Memory B cell (primary cell): ENCODE data around the gene VEPH1.

Experiments used
- ATAC-seq: fragments of 150-1000 bp; cut with Tn5 transposase; 2 replicates; pipeline ENCODE4 v1.10.0; 2021; ENCODE audit warnings: low read depth, mild to moderate bottlenecking, moderate library complexity
- DNase-seq, 2 donors: peaks; one replicate each; pipeline ENCODE4 v3.0.0; 2022; ENCODE audit warnings: low spot score in 2 of 2
- H3K27ac Mint-ChIP-seq: one replicate; pipeline ENCODE4 v1.8.0; 2022; ENCODE audit warnings: mild to moderate bottlenecking, moderate library complexity, mixed read lengths
- H3K27me3 Mint-ChIP-seq: one replicate; pipeline ENCODE4 v1.8.0; 2022; ENCODE audit warnings: mixed read lengths
- H3K36me3 Mint-ChIP-seq: one replicate; pipeline ENCODE4 v1.8.0; 2022; ENCODE audit warnings: mild to moderate bottlenecking, mixed read lengths
- H3K4me1 Mint-ChIP-seq: one replicate; pipeline ENCODE4 v1.8.0; 2022; ENCODE audit warnings: mixed read lengths
- H3K4me3 Mint-ChIP-seq: one replicate; pipeline ENCODE4 v1.8.0; 2022; ENCODE audit warnings: mild to moderate bottlenecking, moderate library complexity, mixed read lengths
- H3K9me3 Mint-ChIP-seq: one replicate; pipeline ENCODE4 v1.8.0; 2022; ENCODE audit warnings: mixed read lengths

VEPH1 gene

DNA sequence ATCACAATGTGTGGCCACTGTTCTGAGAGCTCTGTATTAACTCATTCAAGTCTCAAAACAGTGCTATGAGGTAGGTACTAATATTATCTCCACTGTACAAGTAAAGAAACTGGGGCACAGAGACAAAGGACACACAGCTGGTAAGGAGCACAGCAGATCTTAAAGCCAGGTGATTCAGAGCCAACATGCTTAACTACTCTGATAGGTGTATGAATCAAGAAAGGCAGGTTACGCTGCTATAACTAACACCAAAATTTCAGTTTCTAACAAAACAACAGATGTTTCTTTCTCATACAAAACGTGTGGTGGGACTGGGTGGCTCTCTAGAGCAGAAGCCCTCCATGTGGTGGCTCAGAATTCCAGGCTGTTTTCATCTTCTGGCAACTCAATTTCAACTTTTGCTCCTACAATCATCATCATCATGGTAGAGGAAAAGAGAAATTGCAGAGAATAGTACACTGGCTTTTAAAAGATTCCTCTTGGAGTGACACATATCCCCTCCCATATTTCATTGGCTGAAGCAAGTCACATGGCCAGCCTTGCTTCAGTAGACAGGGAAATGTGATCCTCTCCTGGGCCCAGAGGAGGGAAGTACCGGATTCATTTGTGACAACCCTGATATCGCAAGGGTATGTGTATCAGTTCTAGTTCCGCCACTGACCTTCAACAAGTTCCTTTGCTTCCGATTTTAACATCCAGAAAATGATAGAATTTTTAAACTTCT, 192.7 kb downstream of the VEPH1 start:
- Mint-ChIP-seq H3K9me3 (no peaks in the 10 kb centered on the region), H3K36me3 (no peaks in the 10 kb centered on the region), H3K27me3 (peaks cover 1% of the 10 kb centered on the region), H3K4me1 (no peaks in the 10 kb centered on the region), H3K4me3 (no peak overlapping the region), H3K27ac (no peak overlapping the region)
- no peak for ATAC-seq
- no peak for DNase-seq

DNA sequence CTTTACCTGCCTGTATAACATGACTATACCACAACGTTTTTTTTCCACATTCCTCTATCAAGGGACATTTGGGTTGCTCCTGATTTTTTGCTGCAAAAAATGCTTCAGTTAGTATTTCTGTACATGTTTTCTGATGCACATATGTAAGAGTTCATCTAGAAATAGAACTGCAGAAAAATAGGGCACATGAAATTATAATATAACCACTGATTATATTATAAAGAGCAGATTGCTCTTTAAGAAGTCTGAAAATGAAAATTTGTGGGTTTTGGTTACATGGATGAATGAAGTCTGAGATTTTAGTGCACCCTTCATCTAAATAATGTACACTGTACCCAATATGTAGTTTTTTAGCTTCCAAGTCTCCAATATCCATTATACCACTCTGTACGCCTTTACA, 196.7 kb downstream of the VEPH1 start:
- Mint-ChIP-seq H3K27me3 (peaks cover 1% of the 10 kb centered on the region), H3K4me3 (no peak overlapping the region), H3K4me1 (no peaks in the 10 kb centered on the region), H3K9me3 (no peaks in the 10 kb centered on the region), H3K36me3 (no peaks in the 10 kb centered on the region), H3K27ac (no peak overlapping the region)
- no peak for ATAC-seq
- no peak for DNase-seq

DNA sequence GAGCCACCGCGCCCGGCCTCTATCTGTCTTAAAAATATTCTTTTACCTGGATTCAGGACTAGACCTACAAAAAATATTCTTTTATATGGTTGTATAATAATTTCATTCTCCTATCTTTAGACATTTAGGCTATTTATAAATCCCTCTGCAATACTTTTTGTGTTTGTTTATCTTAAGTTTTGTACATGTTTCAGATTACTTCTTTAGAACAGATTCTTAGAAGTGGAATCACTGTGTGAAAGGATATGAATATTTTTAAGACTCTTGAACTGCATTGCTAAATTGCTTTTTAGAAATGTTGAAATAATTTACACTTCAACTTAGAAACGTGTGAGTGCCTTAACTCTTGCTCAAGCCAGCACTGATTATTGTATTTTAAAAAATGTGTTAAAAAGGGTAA, 197.8 kb downstream of the VEPH1 start:
- ATAC-seq: no peak
- DNase-seq: no peak
- Mint-ChIP-seq H3K27me3 (no peaks in the 10 kb centered on the region), H3K4me3 (no peak overlapping the region), H3K36me3 (no peaks in the 10 kb centered on the region), H3K4me1 (no peaks in the 10 kb centered on the region), H3K27ac (no peak overlapping the region), H3K9me3 (no peaks in the 10 kb centered on the region)

DNA sequence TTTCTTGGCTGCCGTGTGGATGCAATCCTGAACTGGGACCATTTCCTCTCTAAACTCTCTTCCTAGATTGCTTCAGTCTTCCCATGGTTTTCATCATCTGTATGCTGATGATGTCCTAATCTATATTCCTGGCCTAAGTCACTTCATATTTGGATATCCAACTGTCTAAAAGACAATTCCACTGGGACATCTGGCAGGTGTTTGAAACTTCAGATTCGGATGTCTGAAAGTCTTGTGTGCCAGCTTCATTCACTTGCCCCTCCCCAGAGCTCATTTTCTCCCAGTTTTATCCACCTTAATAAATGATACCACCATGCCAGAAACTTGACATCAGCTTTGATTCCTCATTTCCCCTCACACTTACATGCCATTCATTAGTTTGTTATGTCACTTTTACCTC, 201.5 kb downstream of the VEPH1 start:
- no peaks in the 10 kb centered on the region for H3K4me1 Mint-ChIP-seq

DNA sequence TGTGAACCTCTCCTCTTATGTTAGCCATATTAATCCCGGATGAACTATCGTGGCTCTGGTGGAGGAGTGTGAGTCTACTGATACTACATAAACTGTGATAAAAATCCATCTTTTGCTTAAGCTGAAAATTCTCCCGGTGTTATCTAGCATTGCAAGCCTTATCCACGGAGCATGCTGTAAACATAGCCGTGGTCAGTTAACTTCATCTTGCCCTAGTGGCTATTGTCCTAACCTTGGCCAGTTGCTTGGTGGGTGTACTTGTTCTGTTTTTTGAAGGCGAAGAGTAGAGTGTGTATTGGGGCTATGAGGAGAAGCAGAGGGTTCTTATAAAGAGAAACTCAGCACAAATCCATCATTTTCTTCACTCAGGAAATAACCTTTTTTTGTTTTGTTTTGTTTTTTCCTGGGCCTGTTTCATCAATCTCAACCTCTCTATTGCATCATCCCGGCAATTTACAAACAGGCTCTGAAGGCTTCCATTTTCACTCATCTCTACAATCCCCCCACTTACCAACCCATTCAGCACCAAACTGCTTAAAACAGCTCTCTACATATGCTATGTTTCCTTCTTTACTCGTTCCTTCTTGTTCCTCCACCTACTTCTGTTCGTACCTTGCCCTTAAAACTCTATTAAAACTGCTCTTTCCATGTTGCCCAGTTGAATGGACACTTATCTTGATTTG, 202.1 kb downstream of the VEPH1 start:
- Mint-ChIP-seq H3K36me3 (no peaks in the 10 kb centered on the region), H3K9me3 (no peaks in the 10 kb centered on the region), H3K4me1 (no peaks in the 10 kb centered on the region), H3K27me3 (peaks cover 4% of the 10 kb centered on the region), H3K4me3 (no peak overlapping the region), H3K27ac (no peak overlapping the region)
- DNase-seq (no peak), ATAC-seq (no peak)

More for the DNA sequence above, 201.5 kb downstream of the VEPH1 start:
- DNase-seq (no peak), ATAC-seq (no peak)
- H3K27me3 Mint-ChIP-seq: peaks cover 4% of the 10 kb centered on the region
- H3K9me3 Mint-ChIP-seq: no peaks in the 10 kb centered on the region
- H3K36me3 Mint-ChIP-seq: no peaks in the 10 kb centered on the region
- no peak overlapping the region for H3K27ac Mint-ChIP-seq
- no peak overlapping the region for H3K4me3 Mint-ChIP-seq

DNA sequence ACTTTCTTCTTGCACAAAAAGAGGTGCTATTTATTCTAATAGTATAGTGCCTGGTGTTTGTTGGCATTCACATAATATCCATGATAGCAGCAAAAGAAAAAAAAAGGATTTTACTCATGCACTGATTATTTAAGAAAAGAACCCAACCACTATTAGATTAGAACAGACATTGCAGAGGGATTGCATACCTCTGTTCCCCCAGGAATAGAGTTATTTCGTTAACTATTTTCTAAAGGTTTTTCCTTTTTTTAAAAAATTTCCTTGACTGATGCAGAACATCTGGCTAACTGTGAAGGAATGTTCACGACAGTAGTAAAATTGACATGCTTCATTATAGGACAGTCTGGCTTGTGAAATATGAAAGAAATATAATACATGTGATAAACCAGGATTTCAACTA, 203.1 kb downstream of the VEPH1 start:
- no peak for ATAC-seq
- H3K9me3 Mint-ChIP-seq: no peaks in the 10 kb centered on the region

DNA sequence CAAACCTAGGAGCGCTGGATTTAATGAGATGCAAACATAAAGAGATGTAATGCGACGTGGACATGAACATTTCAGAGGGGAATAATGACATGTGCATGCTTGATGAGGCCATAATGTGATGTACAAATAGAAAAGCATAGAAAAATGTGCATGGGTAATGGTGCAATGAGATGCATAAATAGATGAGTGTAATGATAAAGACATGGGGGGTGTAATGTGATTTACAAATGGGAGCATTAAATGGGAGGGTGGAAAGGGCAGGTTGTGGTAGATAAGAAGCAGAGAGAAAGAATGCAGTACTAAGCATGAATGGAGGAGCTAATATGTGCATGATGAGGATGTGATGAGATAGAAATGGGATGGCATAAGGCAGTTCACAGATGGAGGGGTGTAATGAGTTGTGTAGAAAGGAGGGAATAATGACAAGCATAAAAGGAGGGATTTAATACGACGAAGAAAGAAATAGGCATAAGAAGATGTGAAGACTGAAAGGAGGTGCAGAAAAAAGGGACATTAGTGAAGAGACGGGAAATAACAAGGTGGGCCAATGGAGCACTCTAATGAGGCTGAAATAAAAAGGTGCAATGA, 205.8 kb downstream of the VEPH1 start:
- no peak for ATAC-seq
- no peak for DNase-seq
- H3K9me3 Mint-ChIP-seq: no peaks in the 10 kb centered on the region
- peaks cover 4% of the 10 kb centered on the region for H3K27me3 Mint-ChIP-seq
- no peaks in the 10 kb centered on the region for H3K36me3 Mint-ChIP-seq
- no peaks in the 10 kb centered on the region for H3K4me1 Mint-ChIP-seq
- H3K4me3 Mint-ChIP-seq: no peak overlapping the region
- no peak overlapping the region for H3K27ac Mint-ChIP-seq

More for the DNA sequence above, 203.1 kb downstream of the VEPH1 start:
- no peak overlapping the region for H3K27ac Mint-ChIP-seq
- peaks cover 4% of the 10 kb centered on the region for H3K27me3 Mint-ChIP-seq
- H3K4me1 Mint-ChIP-seq: no peaks in the 10 kb centered on the region
- no peak overlapping the region for H3K4me3 Mint-ChIP-seq
- DNase-seq: no peak
- no peaks in the 10 kb centered on the region for H3K36me3 Mint-ChIP-seq

DNA sequence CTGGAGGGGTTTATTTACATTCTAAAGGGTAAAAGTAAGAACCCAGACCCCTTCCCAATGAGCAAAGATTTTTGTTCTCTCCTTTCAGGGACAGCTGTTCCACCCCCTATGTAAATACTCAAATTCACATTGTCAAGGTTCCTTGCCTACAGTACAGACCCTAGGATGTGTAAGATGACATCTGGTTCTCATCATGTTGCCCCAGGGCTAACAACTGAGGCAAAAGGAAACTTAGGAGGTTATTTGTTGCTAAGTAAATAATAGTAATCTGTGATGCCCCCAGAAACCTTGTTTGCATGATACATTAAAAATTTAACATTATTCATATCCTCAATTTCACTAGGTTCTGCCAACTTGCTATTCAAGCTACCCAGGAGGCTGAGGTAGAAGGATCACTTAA, 208.3 kb downstream of the VEPH1 start:
- no peaks in the 10 kb centered on the region for H3K4me1 Mint-ChIP-seq
- no peaks in the 10 kb centered on the region for H3K9me3 Mint-ChIP-seq
- H3K4me3 Mint-ChIP-seq: no peak overlapping the region
- H3K27me3 Mint-ChIP-seq: peaks cover 4% of the 10 kb centered on the region
- DNase-seq (no peak), ATAC-seq (no peak)
- H3K36me3 Mint-ChIP-seq: no peaks in the 10 kb centered on the region
- H3K27ac Mint-ChIP-seq: no peak overlapping the region

DNA sequence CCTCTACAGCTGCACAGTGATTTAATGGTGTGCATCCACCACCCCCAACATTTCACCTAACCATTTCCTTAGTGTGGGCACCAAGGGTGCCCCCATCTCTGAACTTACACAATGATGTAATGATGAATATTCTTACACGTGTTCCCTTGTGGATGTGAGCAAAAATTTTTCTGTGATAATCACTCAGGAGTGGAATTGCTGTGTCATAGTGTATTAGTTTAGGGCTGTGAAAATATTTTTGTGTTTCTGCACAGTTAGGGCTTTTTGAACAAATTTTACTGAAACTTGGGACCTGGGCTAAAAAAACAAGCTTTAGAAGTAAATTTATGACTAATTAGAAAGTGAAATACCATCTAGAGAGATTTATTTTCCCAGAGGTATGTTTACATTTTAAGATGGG, 208.7 kb downstream of the VEPH1 start:
- peaks cover 4% of the 10 kb centered on the region for H3K27me3 Mint-ChIP-seq
- no peak for ATAC-seq
- H3K27ac Mint-ChIP-seq: no peak overlapping the region
- H3K4me1 Mint-ChIP-seq: no peaks in the 10 kb centered on the region
- no peak overlapping the region for H3K4me3 Mint-ChIP-seq
- H3K9me3 Mint-ChIP-seq: no peaks in the 10 kb centered on the region
- no peak for DNase-seq
- no peaks in the 10 kb centered on the region for H3K36me3 Mint-ChIP-seq

DNA sequence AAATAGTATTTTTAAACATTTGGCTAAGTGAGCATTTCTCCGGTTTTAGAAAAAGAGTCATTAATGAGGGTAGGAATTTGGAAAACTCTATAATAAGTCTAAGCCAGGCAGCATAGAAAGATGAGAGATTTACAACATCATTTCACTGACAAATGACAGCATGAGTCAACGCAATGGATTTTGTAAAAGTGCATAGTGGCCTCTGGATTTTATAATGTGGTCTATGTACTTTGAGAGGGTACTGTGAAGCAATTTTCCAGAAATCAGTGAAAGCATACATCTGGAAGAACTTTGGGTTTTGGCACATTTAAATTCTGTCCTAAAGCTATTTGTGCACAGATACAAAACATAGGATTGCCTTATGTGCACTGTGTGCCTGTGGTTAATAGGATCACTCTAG, 212.4 kb downstream of the VEPH1 start:
- H3K4me3 Mint-ChIP-seq: no peak overlapping the region
- ATAC-seq (no peak), DNase-seq (no peak)
- H3K4me1 Mint-ChIP-seq: no peaks in the 10 kb centered on the region
- H3K27ac Mint-ChIP-seq: no peak overlapping the region
- no peaks in the 10 kb centered on the region for H3K36me3 Mint-ChIP-seq
- no peaks in the 10 kb centered on the region for H3K9me3 Mint-ChIP-seq
- H3K27me3 Mint-ChIP-seq: no peaks in the 10 kb centered on the region

DNA sequence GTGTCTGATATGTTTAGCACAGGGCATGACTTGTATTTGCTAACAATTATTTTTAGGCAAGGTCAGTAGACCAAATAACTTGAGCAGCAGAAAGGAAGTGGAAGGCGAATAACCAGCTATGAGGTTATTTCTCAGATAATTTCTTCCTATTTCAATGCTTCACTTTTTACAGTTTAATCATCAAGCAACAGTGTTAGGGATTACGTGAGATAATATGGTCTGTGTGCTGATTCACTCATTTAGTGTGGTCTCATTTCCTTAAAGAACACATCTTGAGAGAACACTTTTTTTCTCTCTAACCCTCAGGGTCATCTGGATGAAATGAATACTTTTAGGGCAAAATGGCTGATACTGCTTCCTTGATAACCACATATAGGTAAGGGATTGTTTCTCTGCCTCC, 217.2 kb downstream of the VEPH1 start:
- ATAC-seq (no peak), DNase-seq (no peak)
- Mint-ChIP-seq H3K9me3 (no peaks in the 10 kb centered on the region), H3K27ac (no peak overlapping the region), H3K4me1 (peaks cover under 1% of the 10 kb centered on the region), H3K4me3 (no peak overlapping the region), H3K27me3 (no peaks in the 10 kb centered on the region), H3K36me3 (no peaks in the 10 kb centered on the region)

DNA sequence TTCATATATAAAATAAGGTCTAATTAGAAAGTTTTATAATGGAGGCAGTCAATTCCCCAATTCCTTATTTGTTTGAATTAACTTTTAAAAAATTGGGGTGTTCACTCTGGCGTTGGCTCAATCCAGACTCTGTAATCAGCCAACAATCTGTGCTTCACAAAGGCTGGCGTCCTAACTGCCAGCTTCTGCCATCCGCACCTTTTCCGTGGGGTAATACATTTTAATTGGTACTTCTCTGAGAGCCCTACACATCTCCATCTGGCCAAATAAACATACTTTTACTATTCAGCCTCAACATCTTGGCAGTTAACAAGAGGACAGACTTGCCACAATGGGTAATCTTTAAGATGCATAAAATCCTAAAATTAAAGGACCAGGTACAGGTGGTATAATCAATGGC, 218.1 kb downstream of the VEPH1 start:
- Mint-ChIP-seq H3K4me1 (peaks cover 3% of the 10 kb centered on the region), H3K9me3 (no peaks in the 10 kb centered on the region), H3K36me3 (no peaks in the 10 kb centered on the region), H3K27me3 (no peaks in the 10 kb centered on the region), H3K4me3 (no peak overlapping the region), H3K27ac (no peak overlapping the region)
- ATAC-seq (no peak), DNase-seq (no peak)

DNA sequence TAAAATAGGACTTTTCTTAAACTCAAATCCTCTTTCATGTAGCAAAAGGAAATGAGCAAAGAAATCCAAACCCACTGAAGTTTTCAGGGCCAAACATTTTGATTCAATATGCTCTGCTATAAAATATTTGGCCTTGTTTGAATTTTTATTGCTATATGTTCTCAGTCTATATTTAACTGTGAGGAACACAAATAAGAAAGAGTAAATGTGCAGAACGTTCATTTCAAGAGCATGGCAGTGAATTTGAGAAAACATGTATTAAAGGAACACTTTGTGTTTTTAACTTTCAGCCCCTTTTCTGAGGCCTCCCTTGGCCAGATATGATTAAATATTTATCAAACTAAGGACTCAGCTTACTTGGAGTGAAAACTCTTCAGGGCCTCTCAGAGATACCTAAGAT, 218.5 kb downstream of the VEPH1 start:
- H3K27me3 Mint-ChIP-seq: no peaks in the 10 kb centered on the region
- peaks cover 3% of the 10 kb centered on the region for H3K4me1 Mint-ChIP-seq
- DNase-seq (no peak), ATAC-seq (no peak)
- H3K36me3 Mint-ChIP-seq: no peaks in the 10 kb centered on the region
- no peak overlapping the region for H3K4me3 Mint-ChIP-seq
- H3K27ac Mint-ChIP-seq: no peak overlapping the region
- no peaks in the 10 kb centered on the region for H3K9me3 Mint-ChIP-seq

DNA sequence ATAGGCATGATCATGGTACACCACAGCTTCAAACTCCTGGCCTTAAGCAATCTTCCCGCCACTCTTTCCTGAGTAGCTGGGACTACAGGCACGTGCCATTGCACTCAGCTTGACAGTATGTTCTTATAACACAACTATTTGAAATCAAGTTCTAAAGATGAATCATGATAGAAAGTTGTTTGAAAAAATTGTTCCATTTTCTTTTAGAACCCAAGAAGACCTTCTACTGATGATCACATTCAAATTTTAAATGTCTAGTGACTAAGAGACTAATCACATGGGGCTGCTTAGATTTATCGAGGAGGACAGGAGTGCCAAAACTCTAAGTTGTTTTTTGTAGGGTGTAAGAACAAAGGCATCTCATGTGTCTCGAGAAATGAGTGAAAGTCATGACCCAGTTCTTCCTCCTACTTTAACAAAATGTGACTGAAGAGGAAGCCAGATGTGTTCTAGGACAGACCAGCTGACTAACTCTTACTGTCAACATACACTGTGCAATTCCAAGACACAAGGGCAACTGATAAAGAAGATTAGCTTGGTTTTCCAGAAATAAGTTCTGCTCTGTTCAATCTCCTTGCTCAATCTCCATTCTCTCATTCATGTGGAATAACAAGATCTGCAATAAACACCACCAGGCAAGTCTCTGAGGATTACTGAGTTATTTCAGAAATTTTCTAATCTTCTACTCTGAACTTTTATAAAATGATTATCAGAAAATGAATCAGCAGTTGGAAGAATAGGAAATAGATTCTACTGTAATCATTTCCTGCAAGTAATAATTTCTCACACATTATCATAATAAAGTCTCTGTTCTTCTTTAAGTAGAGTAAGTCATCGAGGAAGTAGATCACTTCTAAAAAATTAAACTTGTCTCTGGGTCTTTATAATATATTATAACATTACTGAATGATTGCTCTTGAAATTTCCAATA, 220.7 kb downstream of the VEPH1 start:
- peaks cover 3% of the 10 kb centered on the region for H3K4me1 Mint-ChIP-seq
- no peaks in the 10 kb centered on the region for H3K9me3 Mint-ChIP-seq
- no peaks in the 10 kb centered on the region for H3K36me3 Mint-ChIP-seq
- no peak overlapping the region for H3K4me3 Mint-ChIP-seq
- no peaks in the 10 kb centered on the region for H3K27me3 Mint-ChIP-seq
- no peak for ATAC-seq
- DNase-seq: no peak
- no peak overlapping the region for H3K27ac Mint-ChIP-seq
